K562 (cell line): Measurements from ENCODE around the gene NRARP. TPM values are rescaled to one million over a fixed set of nuclear protein-coding genes. Genes with fewer than 3 reads are reported as not detected.

Source experiments
- CTBP1 ChIP-seq: fragments of 450-650 bp; IDR thresholded peaks from 2 replicates; pipeline ENCODE4 v1.6.1; 2016; ENCODE audit warnings: borderline replicate concordance
- GATAD2B ChIP-seq: fragments of 450-650 bp; IDR thresholded peaks from 2 replicates; pipeline ENCODE4 v1.6.1; 2017; ENCODE audit warnings: mild to moderate bottlenecking, borderline replicate concordance
- ILK ChIP-seq: fragments of 450-650 bp; IDR thresholded peaks from 2 replicates; pipeline ENCODE4 v1.6.1; 2016; ENCODE audit warnings: missing genetic modification characterization, low read depth, mild to moderate bottlenecking, missing compliant biosample characterization, moderate library complexity, borderline replicate concordance
- L3MBTL2 ChIP-seq: fragments of 450-650 bp; IDR thresholded peaks from 2 replicates; pipeline ENCODE4 v1.6.1; 2016; ENCODE audit warnings: mild to moderate bottlenecking, moderate library complexity
- MAZ ChIP-seq, 2 experiments: fragments of 450-650 bp in 1 of 2; sonication (generic) in 1 of 2; formaldehyde crosslinking; IDR thresholded peaks in 1 of 2; conservative IDR thresholded peaks in 1 of 2; 2 replicates each; pipeline versions ENCODE4 v1.4.0 to v1.5.0; 2020; ENCODE audit warnings: mild to moderate bottlenecking in 1 of 2, missing genetic modification reagents in 1 of 2
- MTF1 ChIP-seq: fragments of 250-450 bp; sonication (Bioruptor Pico); IDR thresholded peaks from 2 replicates; pipeline ENCODE4 v1.9.0; 2021; ENCODE audit warnings: moderate library complexity, mild to moderate bottlenecking, inconsistent platforms, borderline replicate concordance
- NCOR1 ChIP-seq: fragments of 450-650 bp; IDR thresholded peaks from 2 replicates; pipeline ENCODE4 v1.6.1; 2016; ENCODE audit warnings: mild to moderate bottlenecking, moderate library complexity
- ZNF3 ChIP-seq: fragments of 250-450 bp; sonication (Bioruptor Pico); IDR thresholded peaks from 2 replicates; pipeline ENCODE4 v1.5.0; 2021; ENCODE audit warnings: mild to moderate bottlenecking, moderate library complexity
- ZNF57 ChIP-seq: fragments of 450-650 bp; formaldehyde crosslinking; IDR thresholded peaks from 2 replicates; pipeline ENCODE4 v1.4.0; 2020; ENCODE audit warnings: mild to moderate bottlenecking, moderate library complexity
- polyA plus RNA-seq, 8 experiments: library from polyadenylated mRNA; depleted of rRNA in 4 of 8; stranded (reverse) in 5 of 8; unstranded in 3 of 8; fragments of >200 nt; fragmentation: Nextera tagmentation in 2 of 8; fragmentation: Illumina TruSeq in 1 of 8; extraction: Ambion mirVana in 2 of 8; extraction: Trizol in 1 of 8; gene quantifications; 2 replicates each; pipeline versions ENCODE4 v1.2.1 to v1.2.3, GENCODE V29; 2011 to 2014; ENCODE audit warnings: inconsistent platforms in 1 of 8, missing spikeins in 1 of 8
- total RNA-seq, 7 experiments: library from RNA; depleted of rRNA in 6 of 7; stranded (reverse); fragments of >200 nt in 6 of 7; fragmentation: Illumina TruSeq in 2 of 7; extraction: Trizol in 2 of 7; gene quantifications; 2 replicates each; pipeline versions ENCODE4 v1.2.1 to v1.2.3, GENCODE V29; 2011 to 2021; ENCODE audit warnings: low replicate concordance in 1 of 7
- TF ChIP-seq, protein P1 (sequence below): fragments of 150-350 bp; conservative IDR thresholded peaks from 2 replicates; pipeline ENCODE4 v1.6.1; 2014; ENCODE audit warnings: low read length
- TF ChIP-seq, protein P2 (sequence below): fragments of 450-650 bp; formaldehyde crosslinking; IDR thresholded peaks from 2 replicates; pipeline ENCODE4 v1.4.0; 2020; ENCODE audit warnings: mild to moderate bottlenecking
- TF ChIP-seq, protein P3 (sequence below): fragments of 450-650 bp; IDR thresholded peaks from 2 replicates; pipeline ENCODE4 v1.6.1; 2016; ENCODE audit warnings: mild to moderate bottlenecking, moderate library complexity

Gene NRARP
- total and polyA plus RNA-seq, 9 of the 15 experiments (the other 6 are each of a cell fraction or from before 2014, with no cell fraction given) = 2.0 to 24.5 (median 7.2) TPM; not detected in 2

DNA sequence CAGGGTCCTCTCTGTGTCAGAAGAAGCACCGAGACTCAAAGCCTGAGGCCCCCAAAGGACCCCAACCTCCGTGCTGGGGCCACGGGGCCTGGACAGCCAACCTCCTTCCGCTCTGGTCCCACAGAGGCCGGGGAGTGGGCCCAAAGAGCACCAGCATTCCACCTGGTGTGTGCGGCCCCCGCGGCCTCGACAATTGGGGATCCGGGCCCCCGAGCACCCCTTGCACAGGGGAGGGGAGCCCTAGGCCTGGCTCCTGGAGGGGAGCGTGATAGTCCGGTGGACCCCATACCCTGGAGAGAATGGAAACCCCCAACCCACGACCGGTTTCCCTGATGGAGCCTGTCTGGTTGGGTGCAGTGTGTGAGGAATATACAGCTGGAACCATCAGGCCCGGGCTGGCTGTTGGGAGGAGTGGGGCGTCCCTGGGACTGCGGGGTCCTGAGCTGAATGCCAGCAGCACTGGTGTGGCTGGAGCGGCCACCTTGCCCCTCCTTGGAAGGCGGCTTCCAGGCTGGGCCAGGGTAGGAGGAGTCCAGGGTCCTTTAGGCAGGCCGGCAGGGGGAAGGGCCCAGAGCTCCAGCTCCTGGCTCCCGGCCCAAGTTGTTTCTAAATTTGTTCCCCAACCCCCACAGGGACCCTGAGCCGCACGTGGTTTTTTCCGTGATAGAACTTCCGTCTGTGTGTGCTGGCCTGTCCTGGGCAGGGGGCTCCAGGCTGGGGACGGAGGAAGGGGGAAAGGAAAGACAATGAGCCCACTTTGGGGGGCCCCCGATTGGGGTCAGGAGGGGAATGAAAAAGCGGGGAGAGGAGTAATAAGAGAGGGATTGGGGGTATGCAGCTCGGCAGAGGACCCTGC is 25.4 kb downstream of the NRARP start (continued):
- TF ChIP-seq, protein P1, sequence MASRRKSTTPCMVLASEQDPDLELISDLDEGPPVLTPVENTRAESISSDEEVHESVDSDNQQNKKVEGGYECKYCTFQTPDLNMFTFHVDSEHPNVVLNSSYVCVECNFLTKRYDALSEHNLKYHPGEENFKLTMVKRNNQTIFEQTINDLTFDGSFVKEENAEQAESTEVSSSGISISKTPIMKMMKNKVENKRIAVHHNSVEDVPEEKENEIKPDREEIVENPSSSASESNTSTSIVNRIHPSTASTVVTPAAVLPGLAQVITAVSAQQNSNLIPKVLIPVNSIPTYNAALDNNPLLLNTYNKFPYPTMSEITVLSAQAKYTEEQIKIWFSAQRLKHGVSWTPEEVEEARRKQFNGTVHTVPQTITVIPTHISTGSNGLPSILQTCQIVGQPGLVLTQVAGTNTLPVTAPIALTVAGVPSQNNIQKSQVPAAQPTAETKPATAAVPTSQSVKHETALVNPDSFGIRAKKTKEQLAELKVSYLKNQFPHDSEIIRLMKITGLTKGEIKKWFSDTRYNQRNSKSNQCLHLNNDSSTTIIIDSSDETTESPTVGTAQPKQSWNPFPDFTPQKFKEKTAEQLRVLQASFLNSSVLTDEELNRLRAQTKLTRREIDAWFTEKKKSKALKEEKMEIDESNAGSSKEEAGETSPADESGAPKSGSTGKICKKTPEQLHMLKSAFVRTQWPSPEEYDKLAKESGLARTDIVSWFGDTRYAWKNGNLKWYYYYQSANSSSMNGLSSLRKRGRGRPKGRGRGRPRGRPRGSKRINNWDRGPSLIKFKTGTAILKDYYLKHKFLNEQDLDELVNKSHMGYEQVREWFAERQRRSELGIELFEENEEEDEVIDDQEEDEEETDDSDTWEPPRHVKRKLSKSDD = no peak
- TF ChIP-seq L3MBTL2 = peak; percentile 85
- TF ChIP-seq, protein P2, sequence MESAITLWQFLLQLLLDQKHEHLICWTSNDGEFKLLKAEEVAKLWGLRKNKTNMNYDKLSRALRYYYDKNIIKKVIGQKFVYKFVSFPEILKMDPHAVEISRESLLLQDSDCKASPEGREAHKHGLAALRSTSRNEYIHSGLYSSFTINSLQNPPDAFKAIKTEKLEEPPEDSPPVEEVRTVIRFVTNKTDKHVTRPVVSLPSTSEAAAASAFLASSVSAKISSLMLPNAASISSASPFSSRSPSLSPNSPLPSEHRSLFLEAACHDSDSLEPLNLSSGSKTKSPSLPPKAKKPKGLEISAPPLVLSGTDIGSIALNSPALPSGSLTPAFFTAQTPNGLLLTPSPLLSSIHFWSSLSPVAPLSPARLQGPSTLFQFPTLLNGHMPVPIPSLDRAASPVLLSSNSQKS (CRISPR knock-in tag) = no peak
- peak; percentile 43 for TF ChIP-seq GATAD2B
- no peak for TF ChIP-seq ZNF57 (CRISPR knock-in tag)
- TF ChIP-seq ZNF3 (CRISPR knock-in tag) = no peak
- TF ChIP-seq ILK (tag) = no peak
- no peak for TF ChIP-seq CTBP1
- TF ChIP-seq, protein P3, sequence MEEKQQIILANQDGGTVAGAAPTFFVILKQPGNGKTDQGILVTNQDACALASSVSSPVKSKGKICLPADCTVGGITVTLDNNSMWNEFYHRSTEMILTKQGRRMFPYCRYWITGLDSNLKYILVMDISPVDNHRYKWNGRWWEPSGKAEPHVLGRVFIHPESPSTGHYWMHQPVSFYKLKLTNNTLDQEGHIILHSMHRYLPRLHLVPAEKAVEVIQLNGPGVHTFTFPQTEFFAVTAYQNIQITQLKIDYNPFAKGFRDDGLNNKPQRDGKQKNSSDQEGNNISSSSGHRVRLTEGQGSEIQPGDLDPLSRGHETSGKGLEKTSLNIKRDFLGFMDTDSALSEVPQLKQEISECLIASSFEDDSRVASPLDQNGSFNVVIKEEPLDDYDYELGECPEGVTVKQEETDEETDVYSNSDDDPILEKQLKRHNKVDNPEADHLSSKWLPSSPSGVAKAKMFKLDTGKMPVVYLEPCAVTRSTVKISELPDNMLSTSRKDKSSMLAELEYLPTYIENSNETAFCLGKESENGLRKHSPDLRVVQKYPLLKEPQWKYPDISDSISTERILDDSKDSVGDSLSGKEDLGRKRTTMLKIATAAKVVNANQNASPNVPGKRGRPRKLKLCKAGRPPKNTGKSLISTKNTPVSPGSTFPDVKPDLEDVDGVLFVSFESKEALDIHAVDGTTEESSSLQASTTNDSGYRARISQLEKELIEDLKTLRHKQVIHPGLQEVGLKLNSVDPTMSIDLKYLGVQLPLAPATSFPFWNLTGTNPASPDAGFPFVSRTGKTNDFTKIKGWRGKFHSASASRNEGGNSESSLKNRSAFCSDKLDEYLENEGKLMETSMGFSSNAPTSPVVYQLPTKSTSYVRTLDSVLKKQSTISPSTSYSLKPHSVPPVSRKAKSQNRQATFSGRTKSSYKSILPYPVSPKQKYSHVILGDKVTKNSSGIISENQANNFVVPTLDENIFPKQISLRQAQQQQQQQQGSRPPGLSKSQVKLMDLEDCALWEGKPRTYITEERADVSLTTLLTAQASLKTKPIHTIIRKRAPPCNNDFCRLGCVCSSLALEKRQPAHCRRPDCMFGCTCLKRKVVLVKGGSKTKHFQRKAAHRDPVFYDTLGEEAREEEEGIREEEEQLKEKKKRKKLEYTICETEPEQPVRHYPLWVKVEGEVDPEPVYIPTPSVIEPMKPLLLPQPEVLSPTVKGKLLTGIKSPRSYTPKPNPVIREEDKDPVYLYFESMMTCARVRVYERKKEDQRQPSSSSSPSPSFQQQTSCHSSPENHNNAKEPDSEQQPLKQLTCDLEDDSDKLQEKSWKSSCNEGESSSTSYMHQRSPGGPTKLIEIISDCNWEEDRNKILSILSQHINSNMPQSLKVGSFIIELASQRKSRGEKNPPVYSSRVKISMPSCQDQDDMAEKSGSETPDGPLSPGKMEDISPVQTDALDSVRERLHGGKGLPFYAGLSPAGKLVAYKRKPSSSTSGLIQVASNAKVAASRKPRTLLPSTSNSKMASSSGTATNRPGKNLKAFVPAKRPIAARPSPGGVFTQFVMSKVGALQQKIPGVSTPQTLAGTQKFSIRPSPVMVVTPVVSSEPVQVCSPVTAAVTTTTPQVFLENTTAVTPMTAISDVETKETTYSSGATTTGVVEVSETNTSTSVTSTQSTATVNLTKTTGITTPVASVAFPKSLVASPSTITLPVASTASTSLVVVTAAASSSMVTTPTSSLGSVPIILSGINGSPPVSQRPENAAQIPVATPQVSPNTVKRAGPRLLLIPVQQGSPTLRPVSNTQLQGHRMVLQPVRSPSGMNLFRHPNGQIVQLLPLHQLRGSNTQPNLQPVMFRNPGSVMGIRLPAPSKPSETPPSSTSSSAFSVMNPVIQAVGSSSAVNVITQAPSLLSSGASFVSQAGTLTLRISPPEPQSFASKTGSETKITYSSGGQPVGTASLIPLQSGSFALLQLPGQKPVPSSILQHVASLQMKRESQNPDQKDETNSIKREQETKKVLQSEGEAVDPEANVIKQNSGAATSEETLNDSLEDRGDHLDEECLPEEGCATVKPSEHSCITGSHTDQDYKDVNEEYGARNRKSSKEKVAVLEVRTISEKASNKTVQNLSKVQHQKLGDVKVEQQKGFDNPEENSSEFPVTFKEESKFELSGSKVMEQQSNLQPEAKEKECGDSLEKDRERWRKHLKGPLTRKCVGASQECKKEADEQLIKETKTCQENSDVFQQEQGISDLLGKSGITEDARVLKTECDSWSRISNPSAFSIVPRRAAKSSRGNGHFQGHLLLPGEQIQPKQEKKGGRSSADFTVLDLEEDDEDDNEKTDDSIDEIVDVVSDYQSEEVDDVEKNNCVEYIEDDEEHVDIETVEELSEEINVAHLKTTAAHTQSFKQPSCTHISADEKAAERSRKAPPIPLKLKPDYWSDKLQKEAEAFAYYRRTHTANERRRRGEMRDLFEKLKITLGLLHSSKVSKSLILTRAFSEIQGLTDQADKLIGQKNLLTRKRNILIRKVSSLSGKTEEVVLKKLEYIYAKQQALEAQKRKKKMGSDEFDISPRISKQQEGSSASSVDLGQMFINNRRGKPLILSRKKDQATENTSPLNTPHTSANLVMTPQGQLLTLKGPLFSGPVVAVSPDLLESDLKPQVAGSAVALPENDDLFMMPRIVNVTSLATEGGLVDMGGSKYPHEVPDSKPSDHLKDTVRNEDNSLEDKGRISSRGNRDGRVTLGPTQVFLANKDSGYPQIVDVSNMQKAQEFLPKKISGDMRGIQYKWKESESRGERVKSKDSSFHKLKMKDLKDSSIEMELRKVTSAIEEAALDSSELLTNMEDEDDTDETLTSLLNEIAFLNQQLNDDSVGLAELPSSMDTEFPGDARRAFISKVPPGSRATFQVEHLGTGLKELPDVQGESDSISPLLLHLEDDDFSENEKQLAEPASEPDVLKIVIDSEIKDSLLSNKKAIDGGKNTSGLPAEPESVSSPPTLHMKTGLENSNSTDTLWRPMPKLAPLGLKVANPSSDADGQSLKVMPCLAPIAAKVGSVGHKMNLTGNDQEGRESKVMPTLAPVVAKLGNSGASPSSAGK = peak; percentile 84
- TF ChIP-seq MAZ (CRISPR knock-in tag; conservative IDR thresholded peaks at IDR 0.05 in 1 of 2, IDR thresholded peaks at IDR 0.05 in 1 of 2) = no peak
- no peak for TF ChIP-seq MTF1
- no peak; the same call in 1 of the 2 replicates for TF ChIP-seq NCOR1
